GM12892 (cell line): Measurements from ENCODE around the gene ARVCF.

Source experiments
- POLR2A ChIP-seq: IDR thresholded peaks from 2 replicates; pipeline ENCODE4 v1.6.1; 2011; ENCODE audit warnings: low read depth, low read length, control low read depth
- POLR2AphosphoS5 ChIP-seq: IDR thresholded peaks from 2 replicates; pipeline ENCODE4 v1.6.1; 2011; ENCODE audit warnings: low read depth, low read length, control low read depth
- TAF1 ChIP-seq: IDR thresholded peaks from 2 replicates; pipeline ENCODE4 v1.6.1; 2011; ENCODE audit warnings: low read depth, mild to moderate bottlenecking, control low read depth, low read length, borderline replicate concordance

GRCh38 chr22:20026996-20027601 is 10.5 kb upstream of the ARVCF start:
- TF ChIP-seq POLR2AphosphoS5 (no peak), POLR2A (no peak), TAF1 (no peak)
